Muscle of back (tissue), 11 donors: ENCODE measurements around the gene GAS2. TPM values are rescaled to one million over a fixed set of nuclear protein-coding genes. Genes with fewer than 3 reads are reported as not detected.

Experiments used
- DNase-seq, 3 donors: peaks; one replicate each; pipeline versions ENCODE4 v3.0.0 to v3.0.0-alpha.2; 2013
- polyA plus RNA-seq, 10 donors: library from polyadenylated mRNA; unstranded; fragments of 120-200 nt; gene quantifications; one replicate each; pipeline ENCODE4 v1.2.1, GENCODE V29; 2013; ENCODE audit not compliant: insufficient read length in 10 of 10

Gene GAS2
- polyA plus RNA-seq, 10 donors = 7.3 to 46.1 (median 29.3) TPM

GRCh38 chr11:22785251-22785650, 118.8 kb downstream of the GAS2 start:
- DNase-seq = peak in 1 of 3 donors; percentile 17

- DNase-seq = no peak
These were observed 120.1 kb downstream of the GAS2 start for GRCh38 chr11:22786475-22786874.

DNA sequence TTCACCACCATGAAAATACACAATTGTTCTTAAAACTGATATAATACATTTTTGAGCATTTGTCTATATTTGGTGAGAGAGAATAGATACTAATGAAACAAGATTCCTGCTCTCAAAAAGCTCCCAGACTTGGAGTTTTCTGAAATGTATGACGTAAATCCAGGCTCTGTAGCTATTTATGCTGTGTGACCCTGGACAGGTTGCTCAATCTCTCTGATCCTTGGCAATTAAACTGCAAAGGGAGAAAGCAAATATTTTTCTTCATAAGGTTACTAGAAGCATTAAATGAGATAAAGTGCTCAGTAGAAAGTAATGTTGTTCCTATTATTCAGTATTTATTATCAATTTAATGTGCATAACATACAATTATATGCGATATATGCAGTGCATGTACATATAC, 120.6 kb downstream of the GAS2 start:
- no peak for DNase-seq

- DNase-seq = peak; percentile 32 to 71 (median 46)
These were observed 121.2 kb downstream of the GAS2 start for GRCh38 chr11:22787551-22788162.

DNA sequence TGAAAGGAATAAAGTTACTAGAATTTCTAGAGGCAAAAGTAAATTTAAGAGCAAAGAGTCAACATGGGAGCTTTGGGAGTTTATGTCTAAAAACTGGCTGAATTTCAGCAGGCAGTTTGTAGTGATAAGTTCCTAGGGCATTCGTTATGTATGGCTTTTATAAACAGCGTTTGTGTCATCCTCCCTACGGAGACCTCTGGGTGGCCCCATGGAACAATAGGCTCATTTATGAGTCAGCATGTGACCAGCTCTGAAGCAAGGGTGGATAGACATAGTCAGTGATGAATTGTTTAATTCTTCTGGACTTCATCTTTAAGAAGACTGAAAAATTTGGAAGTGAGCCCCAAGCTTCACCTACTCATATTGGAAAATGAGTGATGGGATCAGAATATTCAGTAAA, 126.1 kb downstream of the GAS2 start:
- peak in 2 of 3 donors; percentile 27 for DNase-seq

DNA sequence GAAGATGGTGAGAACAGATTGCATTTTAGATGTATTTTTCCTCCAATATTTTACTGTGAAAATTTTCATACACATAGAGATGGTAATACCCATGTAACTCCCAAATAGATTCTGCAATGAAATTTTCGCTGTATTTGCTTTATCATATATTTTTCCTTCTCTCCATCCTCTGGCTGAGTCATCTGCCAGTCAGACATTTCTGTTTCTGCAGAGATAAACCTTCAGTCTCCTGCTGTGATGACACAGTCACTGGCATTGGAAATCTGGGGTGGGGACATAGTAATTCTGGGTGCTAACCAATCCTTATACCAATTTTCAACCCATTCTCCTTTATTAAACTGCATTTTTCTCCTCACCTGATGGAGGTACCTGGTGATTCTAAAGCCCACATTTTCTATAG, 129.5 kb downstream of the GAS2 start:
- no peak for DNase-seq

DNA sequence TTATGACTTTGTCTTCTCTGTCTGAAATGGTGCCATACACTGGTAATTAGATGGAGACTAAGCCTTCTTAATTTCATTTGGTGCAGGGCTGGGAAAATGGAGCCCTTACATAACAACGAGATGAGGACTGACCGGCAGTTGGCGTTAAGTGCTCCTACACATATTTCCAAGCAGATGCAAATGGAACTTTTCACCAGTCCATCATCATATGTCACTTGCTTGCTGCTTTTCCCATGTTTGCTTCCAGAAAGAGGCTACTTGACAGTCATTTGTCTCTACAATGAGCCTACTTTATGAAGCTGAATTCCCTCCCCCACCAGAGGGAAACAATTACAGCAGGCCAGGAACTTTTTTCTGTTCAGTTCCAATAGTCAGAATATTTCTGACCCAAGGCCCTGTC, 130.6 kb downstream of the GAS2 start:
- no peak for DNase-seq

- DNase-seq = no peak
These were observed 132.5 kb downstream of the GAS2 start for GRCh38 chr11:22798901-22799300.

GRCh38 chr11:22800482-22800881, 134.1 kb downstream of the GAS2 start:
- DNase-seq = no peak

GRCh38 chr11:22802861-22803260, 136.4 kb downstream of the GAS2 start:
- no peak for DNase-seq

DNA sequence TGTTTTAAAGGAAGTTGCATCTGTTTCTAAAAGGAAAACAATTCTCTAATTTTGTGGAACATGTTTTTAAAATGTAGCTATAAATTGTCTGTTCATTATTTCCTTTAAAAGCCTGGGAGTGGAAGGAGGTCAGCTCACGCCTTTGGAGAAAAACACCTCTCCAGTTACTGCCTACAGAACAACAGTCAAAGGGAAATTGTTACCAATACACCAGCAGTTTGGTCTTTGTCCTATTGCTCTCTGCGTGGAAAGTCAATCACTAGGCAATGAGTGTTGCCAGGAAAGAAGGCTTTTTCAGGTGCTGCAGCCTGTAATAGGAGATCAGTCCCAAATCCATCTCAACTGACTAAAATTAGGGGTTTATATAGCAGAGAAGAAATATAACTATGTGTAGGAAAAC, 141.0 kb downstream of the GAS2 start:
- no peak for DNase-seq

GRCh38 chr11:22807855-22808570, 141.6 kb downstream of the GAS2 start:
- DNase-seq = peak in 1 of 3 donors; percentile 36

- DNase-seq = no peak
These were observed 142.3 kb downstream of the GAS2 start for GRCh38 chr11:22808571-22809197.

DNA sequence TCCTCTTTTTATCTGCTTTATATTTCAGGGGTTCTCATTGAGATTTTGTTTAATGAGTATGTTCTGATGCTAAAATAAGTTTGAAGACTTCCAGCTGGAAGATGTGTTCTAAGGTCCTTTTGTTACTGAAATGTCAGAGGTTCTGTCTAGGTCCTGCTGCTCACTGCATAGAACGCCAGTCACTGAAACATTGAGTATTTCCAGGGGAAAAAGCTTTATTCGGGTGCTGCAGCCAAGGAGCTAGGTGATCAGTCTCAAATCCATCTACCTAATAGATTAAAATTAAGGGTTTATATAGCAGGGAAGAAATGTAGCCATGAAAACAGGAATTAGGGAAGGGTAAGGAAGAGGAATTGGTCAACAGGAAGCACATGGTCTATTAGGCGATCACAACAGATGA, 143.5 kb downstream of the GAS2 start:
- no peak for DNase-seq

DNA sequence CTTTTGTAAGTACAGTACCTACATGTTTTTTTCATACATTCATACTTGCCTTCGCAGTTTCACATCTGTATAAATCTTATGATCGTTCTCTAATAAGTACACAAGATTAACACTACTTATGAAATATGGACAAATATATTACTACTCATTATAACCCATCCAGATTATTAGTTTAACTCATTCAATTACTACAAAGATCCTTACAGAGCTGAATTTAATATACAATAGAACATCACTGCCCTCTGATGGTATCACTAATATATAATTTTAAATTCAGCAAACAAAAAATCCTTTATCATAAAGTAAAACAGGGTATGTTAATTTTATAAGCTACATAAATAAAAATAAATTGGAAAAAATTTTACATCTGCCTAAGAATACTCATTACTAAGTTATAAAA, 155.8 kb downstream of the GAS2 start:
- no peak for DNase-seq

- no peak for DNase-seq
These were observed 162.0 kb downstream of the GAS2 start for GRCh38 chr11:22828373-22828772.

- DNase-seq = peak; percentile 83 to 91 (median 87)
These were observed 163.0 kb downstream of the GAS2 start, which contains the start of gene SVIP for GRCh38 chr11:22829231-22830081. SVIP (minus strand) TSS chr11:22829801; CDS start chr11:22829748, 53 bp downstream.

DNA sequence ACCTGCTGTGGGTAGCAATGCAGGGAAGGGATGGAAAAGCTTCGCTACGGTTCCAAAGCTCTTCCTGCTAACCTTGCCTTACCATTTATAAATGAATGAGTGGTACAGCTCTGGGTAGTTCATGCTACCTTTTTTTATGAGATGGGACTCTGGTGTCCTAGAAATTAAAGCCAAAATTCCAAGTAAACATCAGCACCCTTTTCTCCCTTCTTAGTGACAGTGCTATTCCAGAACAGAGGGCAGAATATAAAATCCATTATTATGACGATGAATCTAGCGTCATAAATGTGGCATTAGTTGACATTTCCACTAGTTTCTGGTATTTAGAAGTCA, 163.6 kb downstream of the GAS2 start:
- no peak for DNase-seq

- DNase-seq = no peak
These were observed 166.1 kb downstream of the GAS2 start for GRCh38 chr11:22832315-22833015.

- DNase-seq = no peak
These were observed 180.3 kb downstream of the GAS2 start for GRCh38 chr11:22846726-22847125.

GRCh38 chr11:22851477-22851876, 185.1 kb downstream of the GAS2 start:
- DNase-seq = no peak

DNA sequence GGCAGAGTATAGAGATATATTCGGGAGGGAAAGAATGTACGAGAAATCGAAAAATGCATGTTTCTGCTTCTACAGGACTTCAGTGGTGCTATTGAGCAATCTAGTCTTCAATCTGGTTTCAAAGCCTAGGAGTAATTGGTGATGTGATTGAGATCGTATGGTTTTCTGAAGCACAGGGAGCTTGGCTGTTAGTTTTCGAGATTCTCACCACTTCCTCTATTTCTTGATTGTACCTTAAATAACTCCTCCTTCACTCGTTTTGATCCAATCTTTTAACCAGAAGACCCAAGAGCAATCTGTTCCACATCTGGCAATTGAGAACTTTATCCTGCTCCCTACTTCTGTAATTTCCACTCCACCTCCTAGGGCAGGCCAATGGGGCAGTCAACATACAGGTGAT, 193.3 kb downstream of the GAS2 start:
- no peak for DNase-seq
